Neural progenitor cell (in vitro differentiated cells): ENCODE results near the gene APBB2. TPM values are rescaled to one million over a fixed set of nuclear protein-coding genes. Genes with fewer than 3 reads are reported as not detected.

Experiments
- DNase-seq: peaks from one replicate; pipeline ENCODE4 v3.0.0-alpha.2; 2016; ENCODE audit warnings: low spot score
- H2AFZ ChIP-seq: fragments of 200-600 bp; sonication (generic); replicated peaks from 2 replicates; pipeline ENCODE4 v1.6.1; 2016; ENCODE audit warnings: antibody characterized with exemption
- H3F3A ChIP-seq: fragments of 200-600 bp; sonication (generic); 2 replicates; pipeline ENCODE4 v1.6.1; 2016; ENCODE audit warnings: antibody characterized with exemption, low read depth
- H3K27ac ChIP-seq: fragments of 200-600 bp; sonication (generic); 2 replicates; pipeline ENCODE4 v1.5.1; 2016; ENCODE audit warnings: mild to moderate bottlenecking
- H3K27me3 ChIP-seq: fragments of 200-600 bp; sonication (generic); 2 replicates; pipeline ENCODE4 v1.6.1; 2016; ENCODE audit warnings: mild to moderate bottlenecking, moderate library complexity
- H3K36me3 ChIP-seq: fragments of 200-600 bp; sonication (generic); 2 replicates; pipeline ENCODE4 v1.5.1; 2016
- H3K4me1 ChIP-seq: fragments of 200-600 bp; sonication (generic); 2 replicates; pipeline ENCODE4 v1.6.1; 2016; ENCODE audit warnings: mixed run types
- H3K4me2 ChIP-seq: fragments of 200-600 bp; sonication (generic); 2 replicates; pipeline ENCODE4 v1.6.1; 2016
- H3K4me3 ChIP-seq: fragments of 200-600 bp; sonication (generic); 2 replicates; pipeline ENCODE4 v1.5.1; 2016
- H3K79me2 ChIP-seq: fragments of 200-600 bp; sonication (generic); 2 replicates; pipeline ENCODE4 v1.6.1; 2016; ENCODE audit warnings: low read depth
- H3K9ac ChIP-seq: fragments of 200-600 bp; sonication (generic); 2 replicates; pipeline ENCODE4 v1.6.1; 2016
- H3K9me3 ChIP-seq: fragments of 200-600 bp; sonication (generic); 2 replicates; pipeline ENCODE4 v1.5.1; 2016; ENCODE audit warnings: low read depth
- H4K20me1 ChIP-seq: fragments of 200-600 bp; sonication (generic); 2 replicates; pipeline ENCODE4 v1.6.1; 2016; ENCODE audit warnings: low read depth
- H3K27ac Mint-ChIP-seq: 3 replicates; pipeline ENCODE4 v1.8.0; 2021; ENCODE audit warnings: mixed read lengths
- H3K27me3 Mint-ChIP-seq: 2 replicates; pipeline ENCODE4 v1.8.0; 2022; ENCODE audit warnings: low read depth, mild to moderate bottlenecking, inconsistent platforms, moderate library complexity, mixed read lengths; ENCODE audit not compliant: insufficient read depth
- H3K36me3 Mint-ChIP-seq: 3 replicates; pipeline ENCODE4 v1.8.0; 2021; ENCODE audit warnings: mixed read lengths
- H3K4me1 Mint-ChIP-seq: 3 replicates; pipeline ENCODE4 v1.8.0; 2021; ENCODE audit warnings: mixed read lengths
- H3K4me3 Mint-ChIP-seq: 3 replicates; pipeline ENCODE4 v1.8.0; 2021; ENCODE audit warnings: mild to moderate bottlenecking, moderate library complexity, mixed read lengths
- H3K9me3 Mint-ChIP-seq: 3 replicates; pipeline ENCODE4 v1.8.0; 2020; ENCODE audit warnings: mixed read lengths
- EZH2 ChIP-seq: fragments of 200-600 bp; sonication (generic); IDR thresholded peaks from 2 replicates; pipeline ENCODE4 v1.6.1; 2017; ENCODE audit warnings: antibody characterized with exemption, mild to moderate bottlenecking, moderate library complexity
- EZH2phosphoT487 ChIP-seq: fragments of 200-600 bp; sonication (generic); IDR thresholded peaks from 2 replicates; pipeline ENCODE4 v1.6.1; 2017; ENCODE audit warnings: antibody characterized with exemption
- total RNA-seq: library from RNA; depleted of rRNA; stranded (reverse); fragments of >200 nt; gene quantifications from 2 replicates; pipeline ENCODE4 v1.2.3, GENCODE V29; 2015; ENCODE audit warnings: low replicate concordance
- TF ChIP-seq, protein P1 (sequence below): fragments of 200-600 bp; sonication (generic); IDR thresholded peaks from 2 replicates; pipeline ENCODE4 v1.5.1; 2017; ENCODE audit warnings: antibody characterized with exemption, mild to moderate bottlenecking

The APBB2 gene
- total RNA-seq, 1 donor from 2014 or later, result 83.2 TPM

DNA sequence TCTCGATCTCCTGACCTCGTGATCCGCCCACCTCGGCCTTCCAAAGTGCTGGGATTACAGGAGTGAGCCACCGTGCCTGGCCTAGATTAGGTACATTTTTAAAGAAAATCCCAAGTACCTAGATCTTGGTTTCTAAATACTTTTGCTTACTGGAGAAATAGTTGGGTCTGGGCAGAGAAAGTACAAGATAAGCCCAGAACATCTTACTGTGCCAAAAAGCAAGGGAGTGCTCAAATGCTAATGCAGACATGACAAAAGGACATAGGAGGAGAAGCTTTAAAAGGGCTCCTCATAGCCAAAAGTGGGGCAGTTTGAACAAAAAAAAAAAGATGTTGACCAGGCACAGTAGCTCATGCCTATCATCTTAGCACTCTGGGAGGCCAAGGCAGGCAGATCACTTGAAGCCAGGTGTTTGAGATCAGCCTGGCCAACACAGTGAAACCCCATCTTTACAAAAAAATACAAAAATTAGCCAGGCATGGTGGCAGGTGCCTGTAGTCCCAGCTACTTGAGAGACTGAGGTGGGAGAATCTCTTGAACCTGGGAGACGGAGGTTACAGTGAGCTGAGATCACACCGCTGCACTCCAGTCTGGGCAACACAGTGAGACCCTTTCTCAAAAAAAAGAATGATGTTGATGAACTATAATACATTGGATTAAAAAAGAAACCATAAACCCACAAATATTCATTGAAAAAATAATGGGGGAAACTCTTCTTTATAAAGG is 107.5 kb downstream of the APBB2 start:
- H3K9me3 Mint-ChIP-seq, result peaks cover 3% of the 10 kb centered on the region
- Histone ChIP-seq H3K27me3 (no peaks in the 10 kb centered on the region), H2AFZ (no peak overlapping the region), H3K9me3 (no peaks in the 10 kb centered on the region), H3K4me3 (no peak overlapping the region), H3K4me1 (peaks cover 5% of the 10 kb centered on the region), H3K4me2 (no peak overlapping the region), H3K36me3 (no peaks in the 10 kb centered on the region), H3K27ac (no peak overlapping the region), H3F3A (no peaks in the 10 kb centered on the region), H3K9ac (no peak overlapping the region), H3K79me2 (no peaks in the 10 kb centered on the region), H4K20me1 (no peaks in the 10 kb centered on the region)
- H3K27ac Mint-ChIP-seq, result no peak overlapping the region
- peaks cover 3% of the 10 kb centered on the region for H3K36me3 Mint-ChIP-seq
- H3K27me3 Mint-ChIP-seq, result no peaks in the 10 kb centered on the region
- no peak for DNase-seq
- TF ChIP-seq EZH2phosphoT487 (no peak), EZH2 (no peak)
- TF ChIP-seq, protein P1, sequence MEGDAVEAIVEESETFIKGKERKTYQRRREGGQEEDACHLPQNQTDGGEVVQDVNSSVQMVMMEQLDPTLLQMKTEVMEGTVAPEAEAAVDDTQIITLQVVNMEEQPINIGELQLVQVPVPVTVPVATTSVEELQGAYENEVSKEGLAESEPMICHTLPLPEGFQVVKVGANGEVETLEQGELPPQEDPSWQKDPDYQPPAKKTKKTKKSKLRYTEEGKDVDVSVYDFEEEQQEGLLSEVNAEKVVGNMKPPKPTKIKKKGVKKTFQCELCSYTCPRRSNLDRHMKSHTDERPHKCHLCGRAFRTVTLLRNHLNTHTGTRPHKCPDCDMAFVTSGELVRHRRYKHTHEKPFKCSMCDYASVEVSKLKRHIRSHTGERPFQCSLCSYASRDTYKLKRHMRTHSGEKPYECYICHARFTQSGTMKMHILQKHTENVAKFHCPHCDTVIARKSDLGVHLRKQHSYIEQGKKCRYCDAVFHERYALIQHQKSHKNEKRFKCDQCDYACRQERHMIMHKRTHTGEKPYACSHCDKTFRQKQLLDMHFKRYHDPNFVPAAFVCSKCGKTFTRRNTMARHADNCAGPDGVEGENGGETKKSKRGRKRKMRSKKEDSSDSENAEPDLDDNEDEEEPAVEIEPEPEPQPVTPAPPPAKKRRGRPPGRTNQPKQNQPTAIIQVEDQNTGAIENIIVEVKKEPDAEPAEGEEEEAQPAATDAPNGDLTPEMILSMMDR, result no peak
- H3K4me1 Mint-ChIP-seq, result peaks cover 10% of the 10 kb centered on the region
- H3K4me3 Mint-ChIP-seq, result no peak overlapping the region

DNA sequence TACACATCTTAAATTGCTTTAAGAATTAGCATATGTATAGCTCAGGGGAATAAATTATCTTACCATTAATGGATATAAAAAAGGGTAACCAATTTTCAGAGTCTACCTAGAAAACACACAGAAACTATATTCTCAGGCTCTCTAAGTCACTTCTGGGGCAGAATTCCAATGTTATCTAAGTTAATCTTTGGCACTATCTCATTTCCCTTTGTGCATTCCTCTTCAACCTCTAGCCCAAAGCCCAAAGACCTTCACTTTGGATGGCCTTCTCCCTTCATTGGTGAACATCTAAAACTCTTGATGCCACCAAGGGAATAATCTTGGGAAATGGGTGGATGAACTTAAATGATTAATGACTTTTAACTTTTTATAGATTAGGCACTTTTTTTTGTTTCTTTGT is 108.3 kb downstream of the APBB2 start:
- TF ChIP-seq, protein P1, result no peak
- TF ChIP-seq EZH2, result no peak
- TF ChIP-seq EZH2phosphoT487, result no peak
- Histone ChIP-seq H3K27ac (no peak overlapping the region), H3K4me3 (no peak overlapping the region), H4K20me1 (no peaks in the 10 kb centered on the region), H3K9ac (no peak overlapping the region), H3K79me2 (no peaks in the 10 kb centered on the region), H3K4me2 (no peak overlapping the region), H3K36me3 (no peaks in the 10 kb centered on the region), H3K4me1 (peaks cover 3% of the 10 kb centered on the region), H2AFZ (no peak overlapping the region), H3K9me3 (no peaks in the 10 kb centered on the region), H3F3A (no peaks in the 10 kb centered on the region), H3K27me3 (no peaks in the 10 kb centered on the region)
- H3K9me3 Mint-ChIP-seq, result no peaks in the 10 kb centered on the region
- no peaks in the 10 kb centered on the region for H3K27me3 Mint-ChIP-seq
- peaks cover 11% of the 10 kb centered on the region for H3K4me1 Mint-ChIP-seq
- peaks cover 3% of the 10 kb centered on the region for H3K36me3 Mint-ChIP-seq
- no peak overlapping the region for H3K27ac Mint-ChIP-seq
- H3K4me3 Mint-ChIP-seq, result no peak overlapping the region
- DNase-seq, result no peak

DNA sequence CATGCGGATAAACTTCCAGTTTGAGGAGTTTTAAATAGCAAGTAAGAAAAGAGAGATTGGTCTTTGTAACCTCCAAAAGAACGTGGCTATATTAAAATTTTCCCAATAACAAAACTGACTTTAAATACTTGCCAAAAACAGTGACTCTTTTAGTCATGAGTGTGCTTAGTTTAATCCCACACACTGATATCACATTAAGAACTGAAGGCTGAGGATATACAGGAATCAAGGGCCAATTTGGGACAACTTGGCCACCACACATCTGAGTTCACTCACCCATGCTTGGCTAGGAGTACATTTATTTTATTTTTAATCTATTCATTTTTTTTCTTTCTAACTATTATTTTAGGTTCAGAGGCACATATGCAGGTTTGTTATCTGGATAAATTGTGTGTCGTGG is 110.2 kb downstream of the APBB2 start:
- Mint-ChIP-seq H3K36me3 (no peaks in the 10 kb centered on the region), H3K27me3 (no peaks in the 10 kb centered on the region), H3K4me3 (no peak overlapping the region), H3K9me3 (no peaks in the 10 kb centered on the region), H3K27ac (no peak overlapping the region), H3K4me1 (peaks cover 11% of the 10 kb centered on the region)
- no peaks in the 10 kb centered on the region for H3K36me3 ChIP-seq
- no peaks in the 10 kb centered on the region for H3F3A ChIP-seq
- no peak overlapping the region for H3K27ac ChIP-seq
- H3K4me3 ChIP-seq, result no peak overlapping the region
- no peaks in the 10 kb centered on the region for H3K27me3 ChIP-seq
- no peak overlapping the region for H3K4me2 ChIP-seq
- no peaks in the 10 kb centered on the region for H4K20me1 ChIP-seq
- no peak for DNase-seq
- peaks cover 4% of the 10 kb centered on the region for H3K79me2 ChIP-seq
- TF ChIP-seq, protein P1, result no peak
- TF ChIP-seq EZH2phosphoT487, result no peak
- TF ChIP-seq EZH2, result no peak
- no peaks in the 10 kb centered on the region for H3K9me3 ChIP-seq
- peaks cover 7% of the 10 kb centered on the region for H3K4me1 ChIP-seq
- no peak overlapping the region for H3K9ac ChIP-seq
- H2AFZ ChIP-seq, result no peak overlapping the region
